H9 (cell line): Measurements from ENCODE around the gene BDNF. TPM values are rescaled to one million over a fixed set of nuclear protein-coding genes. Genes with fewer than 3 reads are reported as not detected.

Experiments used
- DNase-seq: peaks from one replicate; pipeline ENCODE4 v3.0.0-alpha.2; 2017
- H2AFZ ChIP-seq: one replicate; pipeline ENCODE4 v1.6.1; 2013; ENCODE audit warnings: mild to moderate bottlenecking, low read length, control low read depth, moderate library complexity
- H2AK5ac ChIP-seq: 2 replicates; pipeline ENCODE4 v1.6.1; 2013; ENCODE audit warnings: low read length, control low read depth, mixed read lengths; ENCODE audit not compliant: insufficient read length
- H2BK120ac ChIP-seq: one replicate; pipeline ENCODE4 v1.6.1; 2013; ENCODE audit warnings: low read depth, mild to moderate bottlenecking, low read length, control low read depth, inconsistent platforms; ENCODE audit not compliant: poor library complexity, severe bottlenecking
- H2BK12ac ChIP-seq: 2 replicates; pipeline ENCODE4 v1.6.1; 2013; ENCODE audit warnings: low read length, control low read depth, mixed read lengths, low read depth; ENCODE audit not compliant: insufficient read length
- H2BK15ac ChIP-seq: 2 replicates; pipeline ENCODE4 v1.6.1; 2013; ENCODE audit warnings: low read depth, low read length, control low read depth
- H2BK20ac ChIP-seq: one replicate; pipeline ENCODE4 v1.6.1; 2013; ENCODE audit warnings: low read depth, mild to moderate bottlenecking, low read length, control low read depth, inconsistent platforms; ENCODE audit not compliant: poor library complexity, severe bottlenecking
- H2BK5ac ChIP-seq: 2 replicates; pipeline ENCODE4 v1.6.1; 2013; ENCODE audit warnings: low read length, control low read depth, mixed read lengths; ENCODE audit not compliant: insufficient read length
- H3K14ac ChIP-seq: 2 replicates; pipeline ENCODE4 v1.6.1; 2013; ENCODE audit warnings: low read length, control low read depth; ENCODE audit not compliant: insufficient read depth
- H3K18ac ChIP-seq: 2 replicates; pipeline ENCODE4 v1.6.1; 2013; ENCODE audit warnings: low read depth, mild to moderate bottlenecking, mixed read lengths, low read length, control low read depth; ENCODE audit not compliant: insufficient read length
- H3K23ac ChIP-seq: 2 replicates; pipeline ENCODE4 v1.6.1; 2013; ENCODE audit warnings: low read length, control low read depth, mixed read lengths, low read depth; ENCODE audit not compliant: insufficient read length
- H3K23me2 ChIP-seq: 2 replicates; pipeline ENCODE4 v1.6.1; 2013; ENCODE audit warnings: low read depth, mild to moderate bottlenecking, mixed read lengths, low read length, control low read depth; ENCODE audit not compliant: insufficient read length, poor library complexity, severe bottlenecking
- H3K27ac ChIP-seq: 2 replicates; pipeline ENCODE4 v1.5.1; 2013; ENCODE audit warnings: low read length, control low read depth, mixed read lengths, low read depth; ENCODE audit not compliant: insufficient read length
- H3K27me3 ChIP-seq: 2 replicates; pipeline ENCODE4 v1.6.1; 2013; ENCODE audit warnings: low read length, control low read depth, inconsistent platforms; ENCODE audit not compliant: insufficient read depth
- H3K4ac ChIP-seq: 2 replicates; pipeline ENCODE4 v1.6.1; 2013; ENCODE audit warnings: low read depth, mild to moderate bottlenecking, control low read depth, inconsistent platforms, low read length, moderate library complexity
- H3K4me1 ChIP-seq: 2 replicates; pipeline ENCODE4 v1.6.1; 2013; ENCODE audit warnings: low read length, control low read depth, inconsistent platforms; ENCODE audit not compliant: insufficient read depth
- H3K4me2 ChIP-seq: 2 replicates; pipeline ENCODE4 v1.6.1; 2013; ENCODE audit warnings: low read length, control low read depth, mixed read lengths; ENCODE audit not compliant: insufficient read length, insufficient read depth
- H3K56ac ChIP-seq: 2 replicates; pipeline ENCODE4 v1.6.1; 2013; ENCODE audit warnings: low read depth, mild to moderate bottlenecking, mixed read lengths, low read length, control low read depth; ENCODE audit not compliant: insufficient read length
- H3K79me1 ChIP-seq: 2 replicates; pipeline ENCODE4 v1.6.1; 2013; ENCODE audit warnings: low read depth, mild to moderate bottlenecking, moderate library complexity, low read length, control low read depth, inconsistent platforms; ENCODE audit not compliant: insufficient read depth, poor library complexity, severe bottlenecking
- H3K79me2 ChIP-seq: 2 replicates; pipeline ENCODE4 v1.6.1; 2013; ENCODE audit warnings: low read length, control low read depth, inconsistent platforms; ENCODE audit not compliant: insufficient read depth
- H3K9ac ChIP-seq: 2 replicates; pipeline ENCODE4 v1.6.1; 2013; ENCODE audit warnings: low read length, control low read depth, mixed read lengths; ENCODE audit not compliant: insufficient read length; ENCODE audit errors: extremely low read depth
- H3K9me3 ChIP-seq: one replicate; pipeline ENCODE4 v1.6.1; 2013; ENCODE audit warnings: low read depth, low read length, inconsistent platforms; ENCODE audit not compliant: control insufficient read depth
- H3T11ph ChIP-seq: one replicate; pipeline ENCODE4 v1.6.1; 2013; ENCODE audit warnings: mild to moderate bottlenecking, low read length, control low read depth, inconsistent platforms
- H4K20me1 ChIP-seq: one replicate; pipeline ENCODE4 v1.6.1; 2013; ENCODE audit not compliant: control insufficient read depth, insufficient read length, insufficient read depth
- H4K5ac ChIP-seq: 2 replicates; pipeline ENCODE4 v1.6.1; 2013; ENCODE audit warnings: low read depth, mild to moderate bottlenecking, mixed read lengths, low read length, control low read depth; ENCODE audit not compliant: insufficient read length
- H4K8ac ChIP-seq: replicated peaks from 2 replicates; pipeline ENCODE4 v1.6.1; 2013; ENCODE audit warnings: low read length, control low read depth, mixed read lengths, low read depth; ENCODE audit not compliant: insufficient read length
- H4K91ac ChIP-seq: 2 replicates; pipeline ENCODE4 v1.6.1; 2013; ENCODE audit warnings: low read depth, mild to moderate bottlenecking, moderate library complexity, mixed read lengths, low read length, control low read depth; ENCODE audit not compliant: insufficient read length
- H3K27ac Mint-ChIP-seq, 3 experiments: 2 replicates in 2 of 3; 3 replicates in 1 of 3; pipeline ENCODE4 v1.8.0; 2020 to 2021; ENCODE audit warnings: mixed read lengths in 3 of 3, mild to moderate bottlenecking in 1 of 3, moderate library complexity in 1 of 3
- H3K27me3 Mint-ChIP-seq: 2 replicates; pipeline ENCODE4 v1.8.0; 2021; ENCODE audit warnings: low read depth, mild to moderate bottlenecking, moderate library complexity, mixed read lengths
- H3K36me3 Mint-ChIP-seq, 3 experiments: 2 replicates in 2 of 3; 3 replicates in 1 of 3; pipeline ENCODE4 v1.8.0; 2020 to 2021; ENCODE audit warnings: low read depth in 3 of 3, mixed read lengths in 3 of 3; ENCODE audit not compliant: insufficient read depth in 1 of 3
- H3K4me1 Mint-ChIP-seq, 2 experiments: 2 replicates each; pipeline ENCODE4 v1.8.0; 2020; ENCODE audit warnings: mixed read lengths in 2 of 2
- H3K4me3 Mint-ChIP-seq, 2 experiments: 2 replicates in 1 of 2; 3 replicates in 1 of 2; pipeline ENCODE4 v1.8.0; 2020 to 2021; ENCODE audit warnings: mild to moderate bottlenecking in 2 of 2, mixed read lengths in 2 of 2, moderate library complexity in 1 of 2
- H3K9me3 Mint-ChIP-seq, 2 experiments: 2 replicates in 1 of 2; 3 replicates in 1 of 2; pipeline ENCODE4 v1.8.0; 2020; ENCODE audit warnings: mild to moderate bottlenecking in 2 of 2, mixed read lengths in 2 of 2, moderate library complexity in 1 of 2
- CTCF ChIP-seq: fragments of 200-600 bp; sonication (generic); conservative IDR thresholded peaks from 3 replicates; pipeline ENCODE4 v1.8.0; 2021; ENCODE audit warnings: antibody characterized with exemption, mild to moderate bottlenecking
- WGBS: extraction: QIAGEN DNeasy Blood & Tissue Kit; methylation state at CpG from one replicate; pipeline ENCODE4 v1.1.7; 2013; ENCODE audit warnings: missing lambda C conversion rate, low lambda C conversion rate, mixed read lengths; ENCODE audit not compliant: insufficient read length; ENCODE audit errors: extremely low coverage; 5-methylcytosine and 5-hydroxymethylcytosine counted together
- total RNA-seq: library from RNA; stranded (reverse); gene quantifications from 2 replicates; pipeline ENCODE4 v1.2.1, GENCODE V29; 2021

BDNF gene
- total RNA-seq, 1 experiment from 2014 or later = 2.7 TPM

DNA sequence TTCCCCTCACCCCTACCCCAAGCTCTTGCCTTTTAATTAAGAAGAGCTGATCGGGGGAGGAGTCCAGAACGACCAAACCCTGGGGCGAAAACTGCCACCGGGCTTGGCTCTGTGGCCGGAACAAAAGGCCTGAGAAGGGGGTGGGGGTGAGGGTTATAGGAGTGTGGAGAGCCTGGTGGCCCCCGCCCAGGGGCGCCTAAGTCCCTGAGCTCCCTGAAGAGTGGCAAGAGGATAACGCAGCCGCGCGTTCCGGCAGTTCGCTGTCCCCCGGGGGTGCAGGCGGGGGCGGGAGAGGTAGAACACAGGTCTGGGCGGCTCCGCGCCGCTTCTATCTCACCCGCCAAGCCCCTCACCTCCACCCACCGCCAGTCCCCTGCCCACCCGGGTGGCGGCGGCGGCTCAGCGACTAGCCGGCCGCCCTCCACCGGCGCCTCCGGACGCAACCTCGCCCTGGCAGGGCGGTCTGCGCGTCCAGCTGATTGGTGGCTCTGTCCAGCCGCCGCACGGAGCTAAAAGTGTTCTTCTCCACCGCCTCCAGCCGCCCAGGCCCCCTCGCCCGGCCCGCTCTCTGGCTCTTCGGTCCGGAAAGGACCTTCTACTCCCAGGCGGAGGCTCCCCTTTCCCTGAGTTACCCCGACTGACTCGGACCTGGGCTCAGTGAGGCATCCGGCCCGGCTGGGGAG lies 18.7 kb upstream of the BDNF start:
- Histone ChIP-seq H4K91ac (no peak overlapping the region), H2BK5ac (no peak overlapping the region), H2AFZ (peak overlapping the region; percentile 53), H3K79me1 (no peaks in the 10 kb centered on the region), H3K79me2 (no peaks in the 10 kb centered on the region), H3K27me3 (peaks cover 19% of the 10 kb centered on the region; the same call in 1 of the 2 replicates), H3K4ac (no peak overlapping the region; the same call in 1 of the 2 replicates), H3K23ac (no peak overlapping the region), H3K9ac (peak overlapping the region; percentile 79), H3K9me3 (no peaks in the 10 kb centered on the region), H2BK15ac (no peak overlapping the region), H3K23me2 (peaks cover 39% of the 10 kb centered on the region), H3K27ac (peak overlapping the region; percentile 76), H2AK5ac (no peak overlapping the region), H3T11ph (peak overlapping the region; percentile 86), H3K56ac (no peak overlapping the region), H4K8ac (no peak overlapping the region), H3K4me1 (no peaks in the 10 kb centered on the region; the same call in 1 of the 2 replicates), H2BK20ac (no peak overlapping the region), H2BK120ac (peak overlapping the region; percentile 65), H2BK12ac (peak overlapping the region; percentile 27), H4K5ac (no peak overlapping the region), H3K18ac (peak overlapping the region; percentile 93), H4K20me1 (no peaks in the 10 kb centered on the region), H3K4me2 (peak overlapping the region; percentile 78), H3K14ac (peak overlapping the region; percentile 51)
- peaks cover 0 to 3% of the 10 kb centered on the region in 2 experiments; a peak in 1 of 5 replicates for H3K9me3 Mint-ChIP-seq
- no peaks in the 10 kb centered on the region; a peak in 1 of 7 replicates for H3K36me3 Mint-ChIP-seq
- peak overlapping the region; percentile 99 to 100 (median 100) for H3K27ac Mint-ChIP-seq
- peak overlapping the region; percentile 86 to 96 for H3K4me3 Mint-ChIP-seq
- H3K27me3 Mint-ChIP-seq = peaks cover 48% of the 10 kb centered on the region
- no CpG with 5 or more reads among the region's 52 CpGs for WGBS
- TF ChIP-seq CTCF = no peak
- H3K4me1 Mint-ChIP-seq = peaks cover 38 to 43% of the 10 kb centered on the region in 2 experiments
- peak; percentile 72 for DNase-seq
